Type B pancreatic cell (in vitro differentiated cells): ENCODE measurements around the gene KIAA1755. TPM values are rescaled to one million over a fixed set of nuclear protein-coding genes. Genes with fewer than 3 reads are reported as not detected.

Experiments
- DNase-seq: peaks from one replicate; pipeline ENCODE4 v3.0.0; 2021; ENCODE audit warnings: mixed read lengths; ENCODE audit not compliant: unreplicated experiment; ENCODE audit errors: extremely low spot score
- H3K27ac Mint-ChIP-seq: 2 replicates; pipeline ENCODE4 v1.8.0; 2021; ENCODE audit warnings: mild to moderate bottlenecking, mixed read lengths
- H3K27me3 Mint-ChIP-seq: 2 replicates; pipeline ENCODE4 v1.8.0; 2021; ENCODE audit warnings: mixed read lengths
- H3K36me3 Mint-ChIP-seq: 2 replicates; pipeline ENCODE4 v1.8.0; 2021; ENCODE audit warnings: mixed read lengths
- H3K4me1 Mint-ChIP-seq: one replicate; pipeline ENCODE4 v1.8.0; 2021; ENCODE audit warnings: mixed read lengths; ENCODE audit not compliant: unreplicated experiment
- H3K4me3 Mint-ChIP-seq: 2 replicates; pipeline ENCODE4 v1.8.0; 2021; ENCODE audit warnings: mild to moderate bottlenecking, mixed read lengths
- H3K9me3 Mint-ChIP-seq: 2 replicates; pipeline ENCODE4 v1.8.0; 2021; ENCODE audit warnings: mixed read lengths
- total RNA-seq: library from RNA; stranded (reverse); gene quantifications from 2 replicates; pipeline ENCODE4 v1.2.1, GENCODE V29; 2021; ENCODE audit warnings: low replicate concordance
- TF ChIP-seq, protein P1 (sequence below): fragments of 200-600 bp; sonication (generic); conservative IDR thresholded peaks from 2 replicates; pipeline ENCODE4 v1.5.0; 2021; ENCODE audit warnings: antibody characterized with exemption, mild to moderate bottlenecking

Gene KIAA1755
- total RNA-seq, 1 donor from 2014 or later: 4.7 TPM

DNA sequence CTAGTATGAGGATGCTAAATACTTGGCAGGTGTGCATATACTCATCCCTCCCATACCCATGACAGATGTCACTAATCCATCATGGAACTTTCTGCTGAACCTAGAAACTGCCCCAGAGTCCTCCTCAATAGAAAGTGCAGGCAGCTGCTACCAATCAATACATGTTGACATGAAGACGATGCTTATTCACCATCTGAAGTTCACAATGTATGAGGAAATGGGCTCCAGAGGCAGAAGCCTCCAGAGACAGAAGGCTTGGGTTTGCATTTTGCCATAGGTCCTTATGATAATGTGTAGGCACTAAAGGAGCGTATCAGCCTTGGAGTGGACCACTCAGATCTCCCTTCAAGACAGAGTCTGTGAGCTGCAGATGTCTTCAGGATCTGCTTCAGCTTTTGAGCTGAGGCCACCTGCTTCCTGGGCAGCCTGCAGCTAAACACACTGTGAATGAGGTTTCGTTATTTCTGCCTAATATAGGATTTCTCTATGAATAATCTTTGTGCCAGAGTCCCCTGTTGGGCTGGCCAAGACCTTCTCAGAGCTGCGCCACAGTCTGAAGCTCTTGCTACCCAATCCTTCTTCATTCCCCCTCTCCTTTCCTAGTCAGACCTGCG, 7.5 kb upstream of the KIAA1755 start:
- Mint-ChIP-seq H3K27me3 (peaks cover 40% of the 10 kb centered on the region), H3K4me3 (no peak overlapping the region), H3K27ac (no peak overlapping the region), H3K9me3 (no peaks in the 10 kb centered on the region), H3K4me1 (no peaks in the 10 kb centered on the region), H3K36me3 (no peaks in the 10 kb centered on the region)
- TF ChIP-seq, protein P1, sequence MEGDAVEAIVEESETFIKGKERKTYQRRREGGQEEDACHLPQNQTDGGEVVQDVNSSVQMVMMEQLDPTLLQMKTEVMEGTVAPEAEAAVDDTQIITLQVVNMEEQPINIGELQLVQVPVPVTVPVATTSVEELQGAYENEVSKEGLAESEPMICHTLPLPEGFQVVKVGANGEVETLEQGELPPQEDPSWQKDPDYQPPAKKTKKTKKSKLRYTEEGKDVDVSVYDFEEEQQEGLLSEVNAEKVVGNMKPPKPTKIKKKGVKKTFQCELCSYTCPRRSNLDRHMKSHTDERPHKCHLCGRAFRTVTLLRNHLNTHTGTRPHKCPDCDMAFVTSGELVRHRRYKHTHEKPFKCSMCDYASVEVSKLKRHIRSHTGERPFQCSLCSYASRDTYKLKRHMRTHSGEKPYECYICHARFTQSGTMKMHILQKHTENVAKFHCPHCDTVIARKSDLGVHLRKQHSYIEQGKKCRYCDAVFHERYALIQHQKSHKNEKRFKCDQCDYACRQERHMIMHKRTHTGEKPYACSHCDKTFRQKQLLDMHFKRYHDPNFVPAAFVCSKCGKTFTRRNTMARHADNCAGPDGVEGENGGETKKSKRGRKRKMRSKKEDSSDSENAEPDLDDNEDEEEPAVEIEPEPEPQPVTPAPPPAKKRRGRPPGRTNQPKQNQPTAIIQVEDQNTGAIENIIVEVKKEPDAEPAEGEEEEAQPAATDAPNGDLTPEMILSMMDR: no peak
- no peak for DNase-seq

DNA sequence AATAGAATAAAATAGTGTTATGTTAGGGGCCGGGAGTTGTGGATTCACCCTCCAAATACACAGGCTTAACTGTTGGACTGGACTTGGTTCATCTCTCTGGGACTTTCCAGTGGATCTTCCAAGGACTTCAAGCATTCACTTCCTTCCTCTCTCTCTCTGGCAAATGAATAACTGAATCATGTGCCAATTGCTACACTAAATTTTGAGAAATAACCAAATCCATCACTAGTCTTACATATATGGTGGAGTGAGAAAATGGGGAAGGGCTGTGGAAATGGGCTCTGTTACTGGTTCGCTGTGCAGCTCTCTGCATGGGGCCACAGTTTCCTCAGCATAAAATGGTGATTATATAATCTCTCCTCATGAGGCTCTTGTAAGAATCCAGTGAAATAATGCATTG, 6.8 kb upstream of the KIAA1755 start:
- peaks cover 47% of the 10 kb centered on the region for H3K27me3 Mint-ChIP-seq
- TF ChIP-seq, protein P1: no peak
- H3K27ac Mint-ChIP-seq: no peak overlapping the region
- H3K4me3 Mint-ChIP-seq: no peak overlapping the region
- H3K4me1 Mint-ChIP-seq: no peaks in the 10 kb centered on the region
- no peaks in the 10 kb centered on the region for H3K9me3 Mint-ChIP-seq
- H3K36me3 Mint-ChIP-seq: no peaks in the 10 kb centered on the region
- DNase-seq: no peak

DNA sequence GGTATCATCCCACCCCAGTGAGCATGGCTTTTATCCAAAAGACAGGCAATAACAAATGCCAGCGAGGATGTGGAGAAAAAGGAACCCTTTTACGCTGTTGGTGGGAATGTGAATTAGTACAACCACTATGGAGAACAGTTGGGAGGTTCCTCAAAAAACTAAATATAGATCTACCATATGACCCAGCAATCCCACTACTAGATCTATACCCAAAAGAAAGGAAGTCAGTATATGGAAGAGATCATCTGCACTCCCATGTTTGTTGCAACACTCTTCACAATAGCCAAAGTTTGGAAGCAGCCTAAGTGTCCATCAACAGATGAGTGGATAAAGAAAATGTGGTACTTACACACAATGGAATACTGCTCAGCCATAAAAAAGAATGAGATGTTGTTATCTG, 5.9 kb upstream of the KIAA1755 start:
- peaks cover 51% of the 10 kb centered on the region for H3K27me3 Mint-ChIP-seq

DNA sequence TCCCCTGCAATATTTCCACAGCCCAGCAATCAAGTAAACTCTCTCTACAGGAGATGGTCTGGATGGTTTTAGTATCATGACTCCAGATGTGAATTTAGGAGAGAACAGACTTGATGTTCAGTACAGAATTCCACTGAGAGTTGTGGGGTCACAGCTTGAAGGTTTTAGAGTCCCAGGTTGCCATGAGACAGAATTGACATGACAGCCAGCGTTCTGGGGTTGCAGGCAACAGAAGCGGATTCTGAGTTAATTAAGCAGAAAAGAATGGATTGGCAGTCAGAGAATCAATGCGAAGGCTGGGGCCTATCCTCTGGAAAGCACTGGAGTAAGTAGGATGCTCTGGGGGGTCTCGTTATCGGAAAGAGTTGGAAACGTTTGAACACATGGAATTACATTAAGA, 2.4 kb upstream of the KIAA1755 start:
- no peak for DNase-seq
- Mint-ChIP-seq H3K9me3 (no peaks in the 10 kb centered on the region), H3K4me1 (peaks cover 9% of the 10 kb centered on the region), H3K27ac (no peak overlapping the region), H3K27me3 (peaks cover 70% of the 10 kb centered on the region), H3K4me3 (no peak overlapping the region), H3K36me3 (no peaks in the 10 kb centered on the region)
- TF ChIP-seq, protein P1: no peak

More for the DNA sequence above, 5.9 kb upstream of the KIAA1755 start:
- Mint-ChIP-seq H3K9me3 (no peaks in the 10 kb centered on the region), H3K4me1 (no peaks in the 10 kb centered on the region), H3K27ac (no peak overlapping the region), H3K36me3 (no peaks in the 10 kb centered on the region), H3K4me3 (no peak overlapping the region)
- TF ChIP-seq, protein P1: no peak
- DNase-seq: no peak

DNA sequence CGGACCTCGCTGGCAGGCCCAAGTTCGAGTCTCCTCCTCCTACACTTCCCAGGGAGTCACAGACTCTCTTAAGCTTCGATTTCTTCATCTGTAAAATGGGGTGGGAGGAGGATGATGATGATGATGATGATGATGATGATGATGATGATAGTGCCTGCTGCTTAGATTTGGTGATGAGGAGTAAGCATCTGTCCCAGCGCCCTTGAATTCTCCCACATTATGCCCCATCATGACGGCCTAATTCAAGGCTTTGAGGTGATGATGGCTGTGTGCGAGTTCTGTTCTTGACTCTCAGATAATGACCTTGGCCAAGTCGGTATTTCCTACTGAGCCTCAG, 487 bp upstream of the KIAA1755 start:
- TF ChIP-seq, protein P1: no peak
- Mint-ChIP-seq H3K27ac (no peak overlapping the region), H3K27me3 (peaks cover 59% of the 10 kb centered on the region), H3K4me1 (peaks cover 9% of the 10 kb centered on the region), H3K9me3 (no peaks in the 10 kb centered on the region), H3K4me3 (peak overlapping the region; percentile 72), H3K36me3 (no peaks in the 10 kb centered on the region)
- DNase-seq: no peak

DNA sequence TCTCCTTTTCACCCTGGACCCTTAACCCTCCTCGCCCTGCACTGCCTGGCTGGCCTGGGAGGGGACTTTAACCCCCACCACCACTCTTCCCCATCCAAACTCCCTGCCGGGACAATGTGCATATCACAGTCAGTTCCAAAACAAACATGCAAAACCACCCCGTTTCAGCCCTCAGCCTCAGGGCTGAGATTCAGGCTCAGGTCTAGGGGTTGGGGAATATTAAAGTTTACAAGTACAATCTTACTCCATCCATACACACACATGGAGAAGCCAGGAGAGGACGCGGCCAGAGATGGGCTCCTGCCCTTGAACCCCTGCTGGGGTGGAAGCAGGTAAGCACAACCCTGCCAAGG, 534 bp downstream of the KIAA1755 start:
- Mint-ChIP-seq H3K9me3 (no peaks in the 10 kb centered on the region), H3K27ac (peak overlapping the region; percentile 33), H3K27me3 (peaks cover 52% of the 10 kb centered on the region), H3K4me3 (peak overlapping the region; percentile 77), H3K4me1 (peaks cover 9% of the 10 kb centered on the region), H3K36me3 (no peaks in the 10 kb centered on the region)
- TF ChIP-seq, protein P1: no peak
- no peak for DNase-seq
